WERI-Rb-1 (cell line): ENCODE results near the gene SORD.

Experiments used
- DNase-seq: peaks from one replicate; pipeline ENCODE4 v3.0.0-alpha.2; 2020
- H3K27ac ChIP-seq: fragments of 250-450 bp; sonication (Bioruptor Pico); 2 replicates; pipeline ENCODE4 v1.5.1; 2020; ENCODE audit warnings: mild to moderate bottlenecking, moderate library complexity
- H3K27me3 ChIP-seq: fragments of 250-450 bp; sonication (Bioruptor Pico); 2 replicates; pipeline ENCODE4 v1.5.1; 2021; ENCODE audit warnings: mild to moderate bottlenecking, low read depth, moderate library complexity; ENCODE audit not compliant: insufficient read depth, severe bottlenecking
- H3K36me3 ChIP-seq: fragments of 250-450 bp; sonication (Bioruptor Pico); 2 replicates; pipeline ENCODE4 v1.5.1; 2020; ENCODE audit warnings: mild to moderate bottlenecking, moderate library complexity
- H3K4me3 ChIP-seq: 2 replicates; pipeline ENCODE4 v1.5.1; 2011; ENCODE audit warnings: low read depth, mild to moderate bottlenecking, control low read depth, low read length
- H3K9me3 ChIP-seq: fragments of 250-450 bp; sonication (Bioruptor Pico); 2 replicates; pipeline ENCODE4 v1.5.1; 2021; ENCODE audit warnings: mild to moderate bottlenecking, moderate library complexity; ENCODE audit not compliant: severe bottlenecking
- CTCF ChIP-seq: IDR thresholded peaks from 2 replicates; pipeline ENCODE4 v1.5.1; 2011; ENCODE audit warnings: low read depth, mild to moderate bottlenecking, control low read depth, inconsistent platforms, low read length

SORD gene

GRCh38 chr15:45091161-45091560 is 68.2 kb downstream of the SORD start:
- no peak overlapping the region for H3K27ac ChIP-seq
- TF ChIP-seq CTCF: no peak
- H3K9me3 ChIP-seq: no peaks in the 10 kb centered on the region
- DNase-seq: no peak
- H3K36me3 ChIP-seq: no peaks in the 10 kb centered on the region
- H3K4me3 ChIP-seq: no peak overlapping the region
- H3K27me3 ChIP-seq: no peaks in the 10 kb centered on the region

- Histone ChIP-seq H3K27me3 (no peaks in the 10 kb centered on the region), H3K36me3 (no peaks in the 10 kb centered on the region), H3K9me3 (no peaks in the 10 kb centered on the region), H3K4me3 (no peak overlapping the region), H3K27ac (no peak overlapping the region)
- TF ChIP-seq CTCF: no peak
- DNase-seq: no peak
Observed at GRCh38 chr15:45091576-45091975, 68.6 kb downstream of the SORD start.

GRCh38 chr15:45093013-45093412 is 70.0 kb downstream of the SORD start:
- no peak for TF ChIP-seq CTCF
- Histone ChIP-seq H3K27me3 (no peaks in the 10 kb centered on the region), H3K4me3 (no peak overlapping the region), H3K36me3 (no peaks in the 10 kb centered on the region), H3K9me3 (no peaks in the 10 kb centered on the region), H3K27ac (no peak overlapping the region)
- no peak for DNase-seq

- Histone ChIP-seq H3K27ac (no peak overlapping the region), H3K9me3 (no peaks in the 10 kb centered on the region), H3K27me3 (no peaks in the 10 kb centered on the region), H3K36me3 (no peaks in the 10 kb centered on the region), H3K4me3 (no peak overlapping the region)
- no peak for TF ChIP-seq CTCF
- no peak for DNase-seq
Observed at GRCh38 chr15:45093622-45094357, 70.8 kb downstream of the SORD start.

- no peak for TF ChIP-seq CTCF
- Histone ChIP-seq H3K27ac (no peak overlapping the region), H3K27me3 (no peaks in the 10 kb centered on the region), H3K4me3 (no peak overlapping the region), H3K9me3 (no peaks in the 10 kb centered on the region), H3K36me3 (no peaks in the 10 kb centered on the region)
- DNase-seq: peak; percentile 62
Observed at GRCh38 chr15:45094358-45094730, 71.3 kb downstream of the SORD start.

GRCh38 chr15:45095661-45096060 is 72.7 kb downstream of the SORD start:
- no peaks in the 10 kb centered on the region for H3K36me3 ChIP-seq
- TF ChIP-seq CTCF: no peak
- H3K4me3 ChIP-seq: no peak overlapping the region
- no peak for DNase-seq
- no peaks in the 10 kb centered on the region for H3K9me3 ChIP-seq
- H3K27me3 ChIP-seq: no peaks in the 10 kb centered on the region
- H3K27ac ChIP-seq: no peak overlapping the region
